ENCODE data around the gene CYP2S1. TPM values are rescaled to one million over a fixed set of nuclear protein-coding genes. Genes with fewer than 3 reads are reported as not detected.
"Not testable (repeated sequence)": the region's sequence is repeated elsewhere in the genome, so short reads cannot be mapped to it uniquely, and the experiment has no call there.

The CYP2S1 gene
- total RNA-seq (2014; rRNA removed; shearing (Covaris generic)): 18.2 and 31.4 TPM in 2 replicates

GRCh38 chr19:41192574-41193429 lies at the start of gene CYP2S1:
Gene CYP2S1 (plus strand): TSS chr19:41193219. CDS start chr19:41193265, 46 bp downstream.
- peak; percentile 67 for DNase-seq (ENCODE audit: low spot score)

GRCh38 chr19:41144403-41144802 lies 48.6 kb upstream of the CYP2S1 start:
- DNase-seq (ENCODE audit: low spot score): peak; percentile 97

GRCh38 chr19:41149831-41150230 lies 43.2 kb upstream of the CYP2S1 start:
- no peak for DNase-seq (ENCODE audit: low spot score)

- DNase-seq (ENCODE audit: low spot score): not testable (repeated sequence)
Measured at GRCh38 chr19:41150986-41151385, 42.0 kb upstream of the CYP2S1 start.

- no peak for DNase-seq (ENCODE audit: low spot score)
Measured at GRCh38 chr19:41154060-41154459, 39.0 kb upstream of the CYP2S1 start.

- peak; percentile 68 for DNase-seq (ENCODE audit: low spot score)
Measured at GRCh38 chr19:41156207-41156606, 36.8 kb upstream of the CYP2S1 start.

- DNase-seq (ENCODE audit: low spot score): no peak
Measured at GRCh38 chr19:41159881-41160280, 33.1 kb upstream of the CYP2S1 start.

- DNase-seq (ENCODE audit: low spot score): peak; percentile 57
Measured at GRCh38 chr19:41161903-41162302, 31.1 kb upstream of the CYP2S1 start.

GRCh38 chr19:41166944-41167804 lies 25.8 kb upstream of the CYP2S1 start:
- peak; percentile 84 for DNase-seq (ENCODE audit: low spot score)

- peak; percentile 71 for DNase-seq (ENCODE audit: low spot score)
Measured at GRCh38 chr19:41172297-41173164, 20.5 kb upstream of the CYP2S1 start.

- DNase-seq (ENCODE audit: low spot score): peak; percentile 33
Measured at GRCh38 chr19:41174297-41174928, 18.6 kb upstream of the CYP2S1 start.

GRCh38 chr19:41175801-41176777 lies 16.9 kb upstream of the CYP2S1 start:
- DNase-seq (ENCODE audit: low spot score): peak; percentile 99

- DNase-seq (ENCODE audit: low spot score): not testable (repeated sequence)
Measured at GRCh38 chr19:41180173-41180572, 12.8 kb upstream of the CYP2S1 start.

- no peak for DNase-seq (ENCODE audit: low spot score)
Measured at GRCh38 chr19:41186971-41187883, 5.8 kb upstream of the CYP2S1 start.

- DNase-seq (ENCODE audit: low spot score): no peak
Measured at GRCh38 chr19:41187884-41188279, 5.1 kb upstream of the CYP2S1 start.

- no peak for DNase-seq (ENCODE audit: low spot score)
Measured at GRCh38 chr19:41189425-41190065, 3.5 kb upstream of the CYP2S1 start.

GRCh38 chr19:41193430-41194156 lies 574 bp downstream of the CYP2S1 start:
- no peak for DNase-seq (ENCODE audit: low spot score)
